Esophagus muscularis mucosa (tissue), 4 donors: ENCODE measurements around the gene RPS6KA1.
"Not testable (repeated sequence)": the region's sequence is repeated elsewhere in the genome, so short reads cannot be mapped to it uniquely, and the experiment has no call there.

ENCODE experiments used
- CTCF ChIP-seq, 3 experiments: fragments of 200-600 bp in 2 of 3; fragments of 450-650 bp in 1 of 3; sonication (generic) in 2 of 3; IDR thresholded peaks; one replicate each; pipeline ENCODE4 v1.5.1; 2017 to 2019; ENCODE audit warnings: antibody characterized with exemption in 3 of 3, mild to moderate bottlenecking in 2 of 3, moderate library complexity in 1 of 3
- EP300 ChIP-seq: sonication (generic); formaldehyde crosslinking; IDR thresholded peaks from one replicate; pipeline ENCODE4 v1.6.1; 2017; ENCODE audit warnings: antibody characterized with exemption
- POLR2A ChIP-seq: fragments of 450-650 bp; IDR thresholded peaks from one replicate; pipeline ENCODE4 v1.6.1; 2017; ENCODE audit warnings: antibody characterized with exemption, moderate library complexity, mild to moderate bottlenecking, low read depth
- POLR2AphosphoS5 ChIP-seq, 2 donors: sonication (generic); formaldehyde crosslinking; IDR thresholded peaks; one replicate each; pipeline ENCODE4 v1.6.1; 2017; ENCODE audit warnings: antibody characterized with exemption in 2 of 2

GRCh38 chr1:26612627-26613026 lies 83.1 kb downstream of the RPS6KA1 start:
- not testable (repeated sequence) for TF ChIP-seq CTCF (IDR thresholded peaks at IDR 0.05); POLR2A; POLR2AphosphoS5 (IDR thresholded peaks at IDR 0.05); EP300
